Neural cell (in vitro differentiated cells): ENCODE data around the gene CMTM7. TPM values are rescaled to one million over a fixed set of nuclear protein-coding genes. Genes with fewer than 3 reads are reported as not detected.

Experiments used
- H2AFZ ChIP-seq: fragments of 200-600, 300-800 bp; sonication (generic), shearing (Covaris generic); 2 replicates; pipeline ENCODE4 v1.6.0; 2014; ENCODE audit warnings: low read depth, mild to moderate bottlenecking, antibody characterized with exemption, low read length, moderate library complexity
- H3F3A ChIP-seq: fragments of 200-600 bp; shearing (Covaris generic); 2 replicates; pipeline ENCODE4 v1.6.1; 2016; ENCODE audit warnings: mild to moderate bottlenecking, moderate library complexity, mixed read lengths, antibody characterized with exemption, low read length; ENCODE audit not compliant: insufficient read depth, poor library complexity, severe bottlenecking
- H3K27ac ChIP-seq: fragments of 200-600, 300-800 bp; sonication (generic), shearing (Covaris generic); 2 replicates; pipeline ENCODE4 v1.5.1; 2014; ENCODE audit warnings: mild to moderate bottlenecking, low read length, moderate library complexity
- H3K27me3 ChIP-seq: fragments of 300-800, 200-600 bp; sonication (generic), shearing (Covaris generic); 2 replicates; pipeline ENCODE4 v1.6.0; 2014; ENCODE audit warnings: mild to moderate bottlenecking, low read depth, low read length, moderate library complexity; ENCODE audit not compliant: insufficient read depth
- H3K36me3 ChIP-seq: fragments of 300-800, 200-600 bp; sonication (generic), shearing (Covaris generic); 2 replicates; pipeline ENCODE4 v1.5.1; 2014; ENCODE audit warnings: mild to moderate bottlenecking, antibody characterized with exemption, low read length, moderate library complexity; ENCODE audit not compliant: insufficient read depth
- H3K4me2 ChIP-seq: fragments of 300-800, 200-600 bp; sonication (generic), shearing (Covaris generic); 2 replicates; pipeline ENCODE4 v1.6.0; 2014; ENCODE audit warnings: mild to moderate bottlenecking, low read length
- H3K4me3 ChIP-seq: fragments of 300-800, 200-600 bp; sonication (generic), shearing (Covaris generic); 2 replicates; pipeline ENCODE4 v1.5.1; 2014; ENCODE audit warnings: mild to moderate bottlenecking, low read length, moderate library complexity
- H3K79me2 ChIP-seq: fragments of 200-600 bp; shearing (Covaris generic); replicated peaks from 2 replicates; pipeline ENCODE4 v1.6.0; 2014; ENCODE audit warnings: mild to moderate bottlenecking, low read length, moderate library complexity; ENCODE audit not compliant: insufficient read depth
- H3K9ac ChIP-seq: fragments of 300-800, 200-600 bp; sonication (generic), shearing (Covaris generic); 2 replicates; pipeline ENCODE4 v1.6.1; 2016; ENCODE audit warnings: mild to moderate bottlenecking, low read length, mixed read lengths
- H3K9me2 ChIP-seq: fragments of 200-600 bp; shearing (Covaris generic); 2 replicates; pipeline ENCODE4 v1.6.1; 2016; ENCODE audit warnings: mild to moderate bottlenecking, low read length, mixed read lengths; ENCODE audit not compliant: insufficient read depth
- H3K9me3 ChIP-seq: fragments of 200-600, 300-800 bp; sonication (generic), shearing (Covaris generic); 2 replicates; pipeline ENCODE4 v1.6.1; 2016; ENCODE audit warnings: mild to moderate bottlenecking, mixed run types, low read length, moderate library complexity, mixed read lengths
- H4K20me1 ChIP-seq: fragments of 200-600 bp; shearing (Covaris generic); 2 replicates; pipeline ENCODE4 v1.6.1; 2016; ENCODE audit warnings: mild to moderate bottlenecking, mixed run types; ENCODE audit not compliant: insufficient read depth
- EP300 ChIP-seq: fragments of 450-650 bp; conservative IDR thresholded peaks from 2 replicates; pipeline ENCODE4 v1.6.1; 2014; ENCODE audit warnings: antibody characterized with exemption, mild to moderate bottlenecking, moderate library complexity; ENCODE audit not compliant: poor library complexity, severe bottlenecking
- EZH2 ChIP-seq: fragments of 200-600, 300-800 bp; shearing (Covaris generic), sonication (generic); IDR thresholded peaks from 2 replicates; pipeline ENCODE4 v1.6.1; 2014; ENCODE audit warnings: antibody characterized with exemption, low read length, borderline replicate concordance, mild to moderate bottlenecking; ENCODE audit not compliant: insufficient read depth, poor library complexity, severe bottlenecking
- MXI1 ChIP-seq: fragments of 450-650 bp; conservative IDR thresholded peaks from 2 replicates; pipeline ENCODE4 v1.6.1; 2014; ENCODE audit warnings: antibody characterized with exemption, mild to moderate bottlenecking; ENCODE audit not compliant: poor library complexity, severe bottlenecking
- POLR2AphosphoS5 ChIP-seq: IDR thresholded peaks from 2 replicates; pipeline ENCODE4 v1.6.1; 2012
- RAD21 ChIP-seq: fragments of 450-650 bp; conservative IDR thresholded peaks from 2 replicates; pipeline ENCODE4 v1.6.1; 2014; ENCODE audit warnings: antibody characterized with exemption, mild to moderate bottlenecking, moderate library complexity
- SMC3 ChIP-seq: fragments of 450-650 bp; conservative IDR thresholded peaks from 2 replicates; pipeline ENCODE4 v1.6.1; 2014; ENCODE audit warnings: antibody characterized with exemption, mild to moderate bottlenecking, moderate library complexity; ENCODE audit not compliant: poor library complexity
- TAF1 ChIP-seq: IDR thresholded peaks from 2 replicates; pipeline ENCODE4 v1.6.1; 2012; ENCODE audit warnings: low read depth
- polyA plus RNA-seq: library from polyadenylated mRNA; depleted of rRNA; stranded (reverse); fragments of >200 nt; gene quantifications from 2 replicates; pipeline ENCODE4 v1.2.3, GENCODE V29; 2014
- TF ChIP-seq, protein P1 (sequence below): IDR thresholded peaks from 2 replicates; pipeline ENCODE4 v1.6.1; 2012; ENCODE audit warnings: borderline replicate concordance
- TF ChIP-seq, protein P2 (sequence below): fragments of 450-650 bp; IDR thresholded peaks from 2 replicates; pipeline ENCODE4 v1.5.1; 2014; ENCODE audit warnings: antibody characterized with exemption, mild to moderate bottlenecking, moderate library complexity; ENCODE audit not compliant: poor library complexity, severe bottlenecking

The CMTM7 gene
- polyA plus RNA-seq, 1 donor from 2014 or later: 0.57 TPM

DNA sequence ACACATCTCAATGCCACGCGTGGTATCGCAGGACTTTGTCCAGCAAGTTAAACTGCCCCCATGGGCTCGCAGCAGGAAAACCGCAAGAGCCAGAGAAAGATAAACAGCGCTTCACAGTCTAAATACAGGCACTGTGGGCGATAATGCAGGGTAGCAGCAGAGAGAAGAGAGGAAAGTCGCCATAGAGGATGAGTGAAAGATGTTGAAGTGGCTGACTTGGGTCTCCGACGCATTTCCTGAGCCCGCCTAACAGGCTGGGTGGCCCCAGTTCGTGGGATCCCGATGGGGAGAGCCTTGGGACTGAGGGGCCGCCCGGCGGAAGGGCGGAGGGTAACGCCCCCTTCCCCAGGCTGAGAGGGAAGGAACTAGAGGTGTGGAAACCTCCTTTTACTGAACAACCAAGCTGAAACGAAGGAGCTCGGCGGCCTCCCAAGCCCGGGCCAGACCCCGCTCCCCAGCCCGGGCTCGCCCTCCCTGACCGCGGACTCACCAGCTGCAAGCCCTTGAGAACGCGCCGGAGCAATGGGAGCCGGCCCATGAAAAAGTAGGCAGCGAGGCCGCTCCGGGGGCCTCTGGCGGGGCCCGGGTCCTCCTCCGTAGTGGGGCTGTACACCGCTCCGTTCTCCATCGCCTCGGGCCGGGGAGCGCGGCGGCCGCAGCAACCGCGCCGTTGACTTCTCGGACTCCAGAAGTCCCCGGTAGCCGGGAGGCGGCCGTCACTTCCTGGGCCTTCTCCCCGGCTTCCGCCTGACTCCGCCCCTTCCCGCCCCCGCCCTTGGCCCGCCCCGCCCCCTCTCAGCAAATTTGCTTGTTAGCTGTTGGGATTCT is 110.7 kb downstream of the CMTM7 start, which contains the start of gene CMTM6:
TSS of gene CMTM6 (minus strand) at position 735 of the 828 bp plus-strand sequence. CDS start at position 628, 107 bp downstream.
- peaks cover 18% of the 10 kb centered on the region for H3K79me2 ChIP-seq
- no peaks in the 10 kb centered on the region for H4K20me1 ChIP-seq
- peak within 1 kb of the TSS; percentile 97 for H3K4me3 ChIP-seq
- H3K36me3 ChIP-seq: no peaks in the 10 kb centered on the region
- H3F3A ChIP-seq: no peaks in the 10 kb centered on the region
- H3K9ac ChIP-seq: peak within 1 kb of the TSS; percentile 74
- H3K27me3 ChIP-seq: no peaks in the 10 kb centered on the region
- peak within 1 kb of the TSS; percentile 85 for H3K4me2 ChIP-seq
- TF ChIP-seq RAD21: peak; percentile 37
- no peak for TF ChIP-seq EZH2
- peak; percentile 50 for TF ChIP-seq MXI1
- TF ChIP-seq POLR2AphosphoS5: peak; percentile 51
- peak within 1 kb of the TSS; percentile 65 for H2AFZ ChIP-seq
- H3K9me3 ChIP-seq: no peaks in the 10 kb centered on the region
- H3K27ac ChIP-seq: peak within 1 kb of the TSS; percentile 56
- H3K9me2 ChIP-seq: no peaks in the 10 kb centered on the region

DNA sequence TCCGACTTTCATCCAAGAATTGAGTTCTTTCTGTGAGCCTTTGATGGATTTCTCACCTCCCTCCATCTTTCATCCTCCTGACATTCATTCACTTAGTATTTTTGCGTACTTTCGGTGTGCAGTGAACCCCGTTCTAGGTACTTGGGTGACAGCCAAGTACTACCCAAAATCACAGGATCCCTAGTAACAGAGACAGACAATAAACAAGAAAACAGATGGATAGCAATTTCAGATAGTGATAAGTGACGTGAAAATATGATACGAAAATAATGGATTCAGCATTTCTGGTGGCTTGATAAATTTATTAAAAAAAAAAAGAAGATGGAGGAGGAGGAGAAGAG is 111.3 kb downstream of the CMTM7 start:
- peak overlapping the region; percentile 97 for H3K4me3 ChIP-seq
- peak overlapping the region; percentile 65 for H2AFZ ChIP-seq
- H3K27ac ChIP-seq: no peak overlapping the region
- TF ChIP-seq SMC3 (no peak), EZH2 (no peak), POLR2AphosphoS5 (no peak), MXI1 (no peak), EP300 (no peak), RAD21 (no peak), TAF1 (no peak)
- TF ChIP-seq, protein P1, sequence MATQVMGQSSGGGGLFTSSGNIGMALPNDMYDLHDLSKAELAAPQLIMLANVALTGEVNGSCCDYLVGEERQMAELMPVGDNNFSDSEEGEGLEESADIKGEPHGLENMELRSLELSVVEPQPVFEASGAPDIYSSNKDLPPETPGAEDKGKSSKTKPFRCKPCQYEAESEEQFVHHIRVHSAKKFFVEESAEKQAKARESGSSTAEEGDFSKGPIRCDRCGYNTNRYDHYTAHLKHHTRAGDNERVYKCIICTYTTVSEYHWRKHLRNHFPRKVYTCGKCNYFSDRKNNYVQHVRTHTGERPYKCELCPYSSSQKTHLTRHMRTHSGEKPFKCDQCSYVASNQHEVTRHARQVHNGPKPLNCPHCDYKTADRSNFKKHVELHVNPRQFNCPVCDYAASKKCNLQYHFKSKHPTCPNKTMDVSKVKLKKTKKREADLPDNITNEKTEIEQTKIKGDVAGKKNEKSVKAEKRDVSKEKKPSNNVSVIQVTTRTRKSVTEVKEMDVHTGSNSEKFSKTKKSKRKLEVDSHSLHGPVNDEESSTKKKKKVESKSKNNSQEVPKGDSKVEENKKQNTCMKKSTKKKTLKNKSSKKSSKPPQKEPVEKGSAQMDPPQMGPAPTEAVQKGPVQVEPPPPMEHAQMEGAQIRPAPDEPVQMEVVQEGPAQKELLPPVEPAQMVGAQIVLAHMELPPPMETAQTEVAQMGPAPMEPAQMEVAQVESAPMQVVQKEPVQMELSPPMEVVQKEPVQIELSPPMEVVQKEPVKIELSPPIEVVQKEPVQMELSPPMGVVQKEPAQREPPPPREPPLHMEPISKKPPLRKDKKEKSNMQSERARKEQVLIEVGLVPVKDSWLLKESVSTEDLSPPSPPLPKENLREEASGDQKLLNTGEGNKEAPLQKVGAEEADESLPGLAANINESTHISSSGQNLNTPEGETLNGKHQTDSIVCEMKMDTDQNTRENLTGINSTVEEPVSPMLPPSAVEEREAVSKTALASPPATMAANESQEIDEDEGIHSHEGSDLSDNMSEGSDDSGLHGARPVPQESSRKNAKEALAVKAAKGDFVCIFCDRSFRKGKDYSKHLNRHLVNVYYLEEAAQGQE: no peak
- TF ChIP-seq, protein P2, sequence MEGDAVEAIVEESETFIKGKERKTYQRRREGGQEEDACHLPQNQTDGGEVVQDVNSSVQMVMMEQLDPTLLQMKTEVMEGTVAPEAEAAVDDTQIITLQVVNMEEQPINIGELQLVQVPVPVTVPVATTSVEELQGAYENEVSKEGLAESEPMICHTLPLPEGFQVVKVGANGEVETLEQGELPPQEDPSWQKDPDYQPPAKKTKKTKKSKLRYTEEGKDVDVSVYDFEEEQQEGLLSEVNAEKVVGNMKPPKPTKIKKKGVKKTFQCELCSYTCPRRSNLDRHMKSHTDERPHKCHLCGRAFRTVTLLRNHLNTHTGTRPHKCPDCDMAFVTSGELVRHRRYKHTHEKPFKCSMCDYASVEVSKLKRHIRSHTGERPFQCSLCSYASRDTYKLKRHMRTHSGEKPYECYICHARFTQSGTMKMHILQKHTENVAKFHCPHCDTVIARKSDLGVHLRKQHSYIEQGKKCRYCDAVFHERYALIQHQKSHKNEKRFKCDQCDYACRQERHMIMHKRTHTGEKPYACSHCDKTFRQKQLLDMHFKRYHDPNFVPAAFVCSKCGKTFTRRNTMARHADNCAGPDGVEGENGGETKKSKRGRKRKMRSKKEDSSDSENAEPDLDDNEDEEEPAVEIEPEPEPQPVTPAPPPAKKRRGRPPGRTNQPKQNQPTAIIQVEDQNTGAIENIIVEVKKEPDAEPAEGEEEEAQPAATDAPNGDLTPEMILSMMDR: no peak
- no peaks in the 10 kb centered on the region for H3K9me2 ChIP-seq
- H3K9ac ChIP-seq: peak overlapping the region; percentile 74
- no peaks in the 10 kb centered on the region for H3F3A ChIP-seq
- H3K27me3 ChIP-seq: no peaks in the 10 kb centered on the region
- no peaks in the 10 kb centered on the region for H3K36me3 ChIP-seq
- H4K20me1 ChIP-seq: no peaks in the 10 kb centered on the region
- H3K79me2 ChIP-seq: peaks cover 18% of the 10 kb centered on the region
- no peaks in the 10 kb centered on the region for H3K9me3 ChIP-seq
- H3K4me2 ChIP-seq: peak overlapping the region; percentile 85

Other genes with a start within 250 kb of the CMTM7 start
- gene CMTM8, start 153.2 kb upstream of the CMTM7 start, polyA plus RNA-seq: not detected in 2 replicates
- 10.1 and 12.8 TPM in 2 replicates for gene CMTM6, start 111.0 kb downstream of the CMTM7 start, polyA plus RNA-seq
- 88.6 and 94.5 TPM in 2 replicates for gene DYNC1LI1, start 179.0 kb downstream of the CMTM7 start, polyA plus RNA-seq